ENCODE data around the gene NCK1.
"Not testable (repeated sequence)": the region's sequence is repeated elsewhere in the genome, so short reads cannot be mapped to it uniquely, and the experiment has no call there.

Gene NCK1

GRCh38 chr3:136839556-136839931 lies 22.5 kb upstream of the NCK1 start:
- Histone ChIP-seq H3K36me3 (ENCODE audit: insufficient read depth, low read length) (peaks cover 24% of the 10 kb centered on the region), H3K4me1 (ENCODE audit: insufficient read depth, low read length) (peaks cover 9% of the 10 kb centered on the region), H2AFZ (ENCODE audit: low read depth, low read length) (no peak overlapping the region), H3K4me3 (ENCODE audit: low read length) (no peak overlapping the region), H3K27me3 (ENCODE audit: insufficient read depth, low read length) (no peaks in the 10 kb centered on the region), H3K9me3 (ENCODE audit: low read length) (no peaks in the 10 kb centered on the region)

GRCh38 chr3:136840252-136840651 lies 21.8 kb upstream of the NCK1 start:
- H3K36me3 ChIP-seq (ENCODE audit: insufficient read depth, low read length) = peaks cover 24% of the 10 kb centered on the region

DNA sequence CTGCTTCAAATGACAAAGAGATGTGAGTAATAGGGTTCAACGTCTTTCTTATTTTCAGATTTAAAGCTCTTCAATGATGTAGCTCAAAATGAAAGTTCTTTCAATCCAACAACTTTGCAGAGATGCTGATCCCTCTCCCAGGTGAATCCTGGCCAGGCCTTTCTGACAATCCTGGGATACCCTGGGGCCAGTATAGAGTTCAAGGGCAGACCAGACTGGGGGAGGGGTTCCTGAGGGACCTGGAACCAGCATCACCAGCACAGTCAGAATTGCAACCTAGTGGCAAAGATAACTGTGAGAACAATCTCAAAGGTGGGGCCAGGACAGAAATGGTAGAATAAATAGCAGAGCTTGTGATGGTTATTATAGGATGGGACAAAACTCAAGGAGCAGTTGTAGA lies 19.7 kb upstream of the NCK1 start:
- H3K27me3 ChIP-seq (ENCODE audit: insufficient read depth, low read length) = no peaks in the 10 kb centered on the region
- H3K4me3 ChIP-seq (ENCODE audit: low read length) = no peak overlapping the region
- peaks cover 2% of the 10 kb centered on the region for H3K9me3 ChIP-seq (ENCODE audit: low read length)
- H3K4me1 ChIP-seq (ENCODE audit: insufficient read depth, low read length) = peaks cover 6% of the 10 kb centered on the region
- no peak overlapping the region for H2AFZ ChIP-seq (ENCODE audit: low read depth, low read length)
- peaks cover 21% of the 10 kb centered on the region for H3K36me3 ChIP-seq (ENCODE audit: insufficient read depth, low read length)

More at GRCh38 chr3:136840252-136840651, 21.8 kb upstream of the NCK1 start:
- H3K4me3 ChIP-seq (ENCODE audit: low read length) = no peak overlapping the region
- peaks cover 1% of the 10 kb centered on the region for H3K9me3 ChIP-seq (ENCODE audit: low read length)
- no peak overlapping the region for H2AFZ ChIP-seq (ENCODE audit: low read depth, low read length)
- peaks cover 9% of the 10 kb centered on the region for H3K4me1 ChIP-seq (ENCODE audit: insufficient read depth, low read length)
- H3K27me3 ChIP-seq (ENCODE audit: insufficient read depth, low read length) = no peaks in the 10 kb centered on the region

DNA sequence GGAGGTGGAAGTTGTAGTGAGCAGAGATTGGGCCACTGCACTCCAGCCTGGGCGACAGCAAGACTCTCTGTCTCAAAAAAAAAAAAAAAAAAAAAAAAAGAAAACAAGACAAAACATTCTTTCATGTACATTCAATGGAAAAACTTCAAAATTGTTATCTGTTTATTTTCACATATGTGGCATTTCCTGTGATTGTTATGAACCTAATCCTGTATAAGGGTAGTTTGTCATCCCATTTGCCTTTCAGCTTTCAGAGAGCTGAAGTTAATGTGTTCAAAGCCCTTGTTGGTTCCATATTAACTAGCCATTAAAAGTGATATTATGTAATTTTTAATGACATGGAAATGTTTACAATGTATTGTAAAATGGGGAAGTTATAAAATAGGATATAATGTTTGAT lies 17.3 kb upstream of the NCK1 start:
- H3K4me1 ChIP-seq (ENCODE audit: insufficient read depth, low read length) = no peaks in the 10 kb centered on the region
- peaks cover 2% of the 10 kb centered on the region for H3K9me3 ChIP-seq (ENCODE audit: low read length)
- H3K4me3 ChIP-seq (ENCODE audit: low read length) = no peak overlapping the region
- H3K27me3 ChIP-seq (ENCODE audit: insufficient read depth, low read length) = no peaks in the 10 kb centered on the region
- no peak overlapping the region for H2AFZ ChIP-seq (ENCODE audit: low read depth, low read length)
- peaks cover 16% of the 10 kb centered on the region for H3K36me3 ChIP-seq (ENCODE audit: insufficient read depth, low read length)

DNA sequence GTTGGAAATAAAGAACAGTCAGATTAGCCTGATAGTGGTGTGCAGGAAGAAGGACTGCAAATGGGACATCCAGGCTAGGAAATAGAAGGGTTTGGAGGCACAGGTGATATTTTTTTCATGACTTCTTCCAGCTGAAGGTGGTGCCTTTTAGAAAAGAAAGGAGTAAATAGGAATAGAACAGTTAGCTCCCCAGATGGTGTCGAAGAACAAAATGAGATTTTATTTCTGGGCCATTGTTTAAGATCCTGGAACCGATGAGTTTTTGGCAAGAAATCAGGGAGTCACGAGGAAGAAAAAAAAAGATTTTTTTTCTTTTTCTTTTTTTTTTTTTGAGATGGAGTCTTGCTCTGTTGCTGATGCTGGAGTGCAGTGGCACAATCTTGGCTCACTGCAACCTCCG lies 9.8 kb upstream of the NCK1 start:
- no peak overlapping the region for H2AFZ ChIP-seq (ENCODE audit: low read depth, low read length)
- H3K4me3 ChIP-seq (ENCODE audit: low read length) = no peak overlapping the region
- H3K9me3 ChIP-seq (ENCODE audit: low read length) = peaks cover 13% of the 10 kb centered on the region
- H3K4me1 ChIP-seq (ENCODE audit: insufficient read depth, low read length) = no peaks in the 10 kb centered on the region
- H3K27me3 ChIP-seq (ENCODE audit: insufficient read depth, low read length) = no peaks in the 10 kb centered on the region
- H3K36me3 ChIP-seq (ENCODE audit: insufficient read depth, low read length) = peaks cover 19% of the 10 kb centered on the region

DNA sequence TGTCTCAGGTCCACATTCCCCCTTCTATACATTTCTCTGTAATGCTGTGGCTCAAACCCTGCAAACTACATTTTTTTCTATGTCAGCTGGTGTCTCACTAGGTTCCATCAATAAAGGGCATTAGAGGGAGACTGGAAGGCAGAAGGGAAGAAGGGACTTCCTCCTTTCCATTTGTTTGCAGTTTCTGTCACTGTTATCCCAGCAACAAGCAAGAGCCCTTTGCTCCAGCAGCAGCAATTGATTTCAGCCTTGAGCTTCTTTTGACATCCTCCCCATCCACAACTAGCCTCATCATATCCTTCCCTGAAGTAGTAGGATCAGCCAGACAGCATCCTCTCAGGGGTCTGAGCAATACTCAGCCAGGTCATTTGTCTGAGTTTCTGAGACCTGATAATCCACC lies 5.3 kb upstream of the NCK1 start:
- H3K4me1 ChIP-seq (ENCODE audit: insufficient read depth, low read length) = peaks cover 5% of the 10 kb centered on the region
- no peak overlapping the region for H2AFZ ChIP-seq (ENCODE audit: low read depth, low read length)
- peaks cover 18% of the 10 kb centered on the region for H3K36me3 ChIP-seq (ENCODE audit: insufficient read depth, low read length)
- peaks cover 13% of the 10 kb centered on the region for H3K9me3 ChIP-seq (ENCODE audit: low read length)
- no peak overlapping the region for H3K4me3 ChIP-seq (ENCODE audit: low read length)
- H3K27me3 ChIP-seq (ENCODE audit: insufficient read depth, low read length) = no peaks in the 10 kb centered on the region

- peaks cover 8% of the 10 kb centered on the region for H3K4me1 ChIP-seq (ENCODE audit: insufficient read depth, low read length)
- H3K9me3 ChIP-seq (ENCODE audit: low read length) = peaks cover 13% of the 10 kb centered on the region
- H3K36me3 ChIP-seq (ENCODE audit: insufficient read depth, low read length) = peaks cover 18% of the 10 kb centered on the region
- no peak overlapping the region for H2AFZ ChIP-seq (ENCODE audit: low read depth, low read length)
- no peaks in the 10 kb centered on the region for H3K27me3 ChIP-seq (ENCODE audit: insufficient read depth, low read length)
- no peak overlapping the region for H3K4me3 ChIP-seq (ENCODE audit: low read length)
These were observed 3.6 kb upstream of the NCK1 start for GRCh38 chr3:136858381-136858780.

- no peaks in the 10 kb centered on the region for H3K27me3 ChIP-seq (ENCODE audit: insufficient read depth, low read length)
- H3K9me3 ChIP-seq (ENCODE audit: low read length) = peaks cover 8% of the 10 kb centered on the region
- H3K4me1 ChIP-seq (ENCODE audit: insufficient read depth, low read length) = peaks cover 11% of the 10 kb centered on the region
- peak overlapping the region; percentile 57 for H3K4me3 ChIP-seq (ENCODE audit: low read length)
- H2AFZ ChIP-seq (ENCODE audit: low read depth, low read length) = no peak overlapping the region
- peaks cover 6% of the 10 kb centered on the region for H3K36me3 ChIP-seq (ENCODE audit: insufficient read depth, low read length)
These were observed 1.5 kb upstream of the NCK1 start for GRCh38 chr3:136860541-136860940.

- peak overlapping the region; percentile 57 for H3K4me3 ChIP-seq (ENCODE audit: low read length)
- H2AFZ ChIP-seq (ENCODE audit: low read depth, low read length) = peak overlapping the region; percentile 23
- no peaks in the 10 kb centered on the region for H3K9me3 ChIP-seq (ENCODE audit: low read length)
- H3K36me3 ChIP-seq (ENCODE audit: insufficient read depth, low read length) = peaks cover 7% of the 10 kb centered on the region
- H3K27me3 ChIP-seq (ENCODE audit: insufficient read depth, low read length) = no peaks in the 10 kb centered on the region
- peaks cover 11% of the 10 kb centered on the region for H3K4me1 ChIP-seq (ENCODE audit: insufficient read depth, low read length)
These were observed 762 bp downstream of the NCK1 start for GRCh38 chr3:136862617-136863322.

GRCh38 chr3:136869282-136869681 lies 7.3 kb downstream of the NCK1 start:
- no peaks in the 10 kb centered on the region for H3K4me1 ChIP-seq (ENCODE audit: insufficient read depth, low read length)
- peaks cover 13% of the 10 kb centered on the region for H3K9me3 ChIP-seq (ENCODE audit: low read length)
- H2AFZ ChIP-seq (ENCODE audit: low read depth, low read length) = no peak overlapping the region
- H3K36me3 ChIP-seq (ENCODE audit: insufficient read depth, low read length) = peaks cover 8% of the 10 kb centered on the region
- no peak overlapping the region for H3K4me3 ChIP-seq (ENCODE audit: low read length)
- H3K27me3 ChIP-seq (ENCODE audit: insufficient read depth, low read length) = no peaks in the 10 kb centered on the region

DNA sequence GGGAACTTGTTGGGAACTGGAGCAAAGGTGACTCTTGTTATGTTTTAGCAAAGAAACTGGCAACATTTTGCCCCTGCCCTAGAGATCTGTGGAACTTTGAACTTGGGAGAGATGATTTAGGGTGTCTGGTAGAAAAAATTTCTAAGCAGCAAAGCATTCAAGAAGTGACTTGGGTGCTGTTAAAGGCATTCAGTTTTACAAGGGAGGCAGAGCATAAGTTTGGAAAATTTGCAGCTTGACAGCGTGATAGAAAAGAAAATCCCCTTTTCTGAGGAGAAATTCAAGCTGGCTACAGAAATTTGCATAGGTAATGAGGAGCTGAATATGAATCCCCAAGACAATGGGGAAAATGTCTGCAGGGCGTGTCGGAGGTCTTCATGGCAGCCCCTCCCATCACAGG lies 10.2 kb downstream of the NCK1 start:
- not testable (repeated sequence) for H3K27me3 ChIP-seq (ENCODE audit: insufficient read depth, low read length); H3K36me3 ChIP-seq (ENCODE audit: insufficient read depth, low read length); H2AFZ ChIP-seq (ENCODE audit: low read depth, low read length); H3K4me3 ChIP-seq (ENCODE audit: low read length); H3K4me1 ChIP-seq (ENCODE audit: insufficient read depth, low read length)
- peaks cover 13% of the 10 kb centered on the region for H3K9me3 ChIP-seq (ENCODE audit: low read length)

DNA sequence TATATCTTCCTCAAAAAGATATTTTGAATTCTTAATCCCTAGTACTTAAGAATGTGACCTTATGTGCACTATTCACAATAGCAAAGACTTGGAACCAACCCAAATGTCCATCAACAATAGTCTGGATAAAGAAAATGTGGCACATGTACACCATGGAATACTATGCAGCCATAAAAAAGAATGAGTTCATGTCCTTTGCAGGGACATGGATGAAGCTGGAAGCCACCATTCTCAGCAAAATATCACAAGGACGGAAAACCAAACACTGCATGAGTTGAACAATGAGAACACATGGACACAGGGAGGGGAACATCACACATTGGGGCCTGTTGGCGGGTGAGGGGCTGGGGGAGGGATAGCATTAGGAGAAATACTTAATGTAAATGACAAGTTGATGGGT lies 17.5 kb downstream of the NCK1 start:
- H3K4me1 ChIP-seq (ENCODE audit: insufficient read depth, low read length); H3K4me3 ChIP-seq (ENCODE audit: low read length); H2AFZ ChIP-seq (ENCODE audit: low read depth, low read length); H3K36me3 ChIP-seq (ENCODE audit: insufficient read depth, low read length); H3K27me3 ChIP-seq (ENCODE audit: insufficient read depth, low read length); H3K9me3 ChIP-seq (ENCODE audit: low read length): not testable (repeated sequence)

- Histone ChIP-seq H2AFZ (ENCODE audit: low read depth, low read length) (no peak overlapping the region), H3K27me3 (ENCODE audit: insufficient read depth, low read length) (no peaks in the 10 kb centered on the region), H3K4me3 (ENCODE audit: low read length) (no peak overlapping the region), H3K9me3 (ENCODE audit: low read length) (peaks cover 5% of the 10 kb centered on the region), H3K36me3 (ENCODE audit: insufficient read depth, low read length) (no peaks in the 10 kb centered on the region), H3K4me1 (ENCODE audit: insufficient read depth, low read length) (no peaks in the 10 kb centered on the region)
These were observed 20.6 kb downstream of the NCK1 start for GRCh38 chr3:136882571-136882970.
